AG08396 (cell line): Measurements from ENCODE around the gene LAMA5.
A peak's percentile ranks its signal among the peaks of the same experiment; 100 is the strongest.

Experiments used
- DNase-seq: peaks from one replicate; pipeline ENCODE4 v3.0.0; 2012; ENCODE audit warnings: low spot score, mixed read lengths

LAMA5 gene

GRCh38 chr20:62305149-62305764 is 61.9 kb downstream of the LAMA5 start:
- no peak for DNase-seq

- DNase-seq: no peak
Observed at GRCh38 chr20:62304331-62305148, 62.6 kb downstream of the LAMA5 start.

GRCh38 chr20:62303340-62304226 is 63.5 kb downstream of the LAMA5 start:
- peak; percentile 60 for DNase-seq

GRCh38 chr20:62303062-62303339 is 64.1 kb downstream of the LAMA5 start:
- no peak for DNase-seq

GRCh38 chr20:62302341-62303061 is 64.6 kb downstream of the LAMA5 start, which contains the start of gene ADRM1:
Gene ADRM1 (plus strand): TSS chr20:62302997. CDS start chr20:62303569, 572 bp downstream.
- DNase-seq: peak; percentile 100

GRCh38 chr20:62301773-62302340 is 65.3 kb downstream of the LAMA5 start:
- peak; percentile 94 for DNase-seq

GRCh38 chr20:62301111-62301668 is 65.9 kb downstream of the LAMA5 start:
- DNase-seq: no peak

GRCh38 chr20:62300319-62300718 is 66.8 kb downstream of the LAMA5 start:
- DNase-seq: no peak

GRCh38 chr20:62299666-62300236 is 67.4 kb downstream of the LAMA5 start:
- DNase-seq: no peak

GRCh38 chr20:62298577-62299249 is 68.4 kb downstream of the LAMA5 start:
- no peak for DNase-seq

GRCh38 chr20:62297449-62298227 is 69.5 kb downstream of the LAMA5 start:
- no peak for DNase-seq

- DNase-seq: no peak
Observed at GRCh38 chr20:62296724-62297448, 70.2 kb downstream of the LAMA5 start.

GRCh38 chr20:62294516-62294915 is 72.6 kb downstream of the LAMA5 start:
- DNase-seq: no peak

GRCh38 chr20:62293946-62294345 is 73.2 kb downstream of the LAMA5 start:
- no peak for DNase-seq

- DNase-seq: no peak
Observed at GRCh38 chr20:62293111-62293784, 73.9 kb downstream of the LAMA5 start.

- no peak for DNase-seq
Observed at GRCh38 chr20:62292108-62292507, 75.0 kb downstream of the LAMA5 start.

- DNase-seq: no peak
Observed at GRCh38 chr20:62291251-62292066, 75.7 kb downstream of the LAMA5 start.
